SK-N-SH (cell line): ENCODE results near the gene KDM4C. TPM values are rescaled to one million over a fixed set of nuclear protein-coding genes. Genes with fewer than 3 reads are reported as not detected.
"Not testable (repeated sequence)": the region's sequence is repeated elsewhere in the genome, so short reads cannot be mapped to it uniquely, and the experiment has no call there.

Experiments
- CTCF ChIA-PET: fragments of 300-600, 350-600 bp; formaldehyde crosslinking; extraction: SDS; loops from one replicate; lab custom pipeline; 2021; lab: Yijun Ruan, JAX
- POLR2A ChIA-PET: fragments of 350-600 bp; sonication (Branson Sonifier 250); formaldehyde crosslinking; extraction: SDS; loops from one replicate; lab custom pipeline; 2020; ENCODE audit warnings: antibody characterized with exemption, inconsistent platforms; lab: Yijun Ruan, JAX
- DNase-seq: peaks from one replicate; pipeline ENCODE4 v3.0.0; 2012
- H2AFZ ChIP-seq: fragments of 200-600 bp; sonication (generic); 2 replicates; pipeline ENCODE4 v1.8.1; 2016; ENCODE audit warnings: antibody characterized with exemption, mild to moderate bottlenecking, low read depth
- H3F3A ChIP-seq: fragments of 200-600 bp; sonication (generic); replicated peaks from 2 replicates; pipeline ENCODE3; 2016; ENCODE audit warnings: antibody characterized with exemption, mild to moderate bottlenecking; ENCODE audit not compliant: insufficient read depth
- H3K27ac ChIP-seq, 2 experiments: fragments of 200-500 bp in 1 of 2; fragments of 200-600 bp in 1 of 2; sonication (Bioruptor generic) in 1 of 2; sonication (generic), shearing (Covaris generic) in 1 of 2; 2 replicates each; pipeline versions ENCODE4 v1.5.1 to v1.6.1; 2014 to 2016; ENCODE audit warnings: low read depth in 2 of 2, inconsistent platforms in 1 of 2, low read length in 1 of 2, mild to moderate bottlenecking in 1 of 2, mixed read lengths in 1 of 2
- H3K27me3 ChIP-seq: fragments of 200-600 bp; sonication (generic), shearing (Covaris generic); 2 replicates; pipeline ENCODE4 v1.6.1; 2016; ENCODE audit warnings: mixed run types; ENCODE audit not compliant: insufficient read depth
- H3K36me3 ChIP-seq, 2 experiments: fragments of 200-500 bp in 1 of 2; fragments of 200-600 bp in 1 of 2; sonication (Bioruptor generic) in 1 of 2; sonication (generic) in 1 of 2; replicated peaks in 1 of 2; 2 replicates each; pipeline versions ENCODE3 to v1.5.1; 2014 to 2016; ENCODE audit warnings: low read length in 1 of 2, mild to moderate bottlenecking in 1 of 2; ENCODE audit not compliant: insufficient read depth in 2 of 2, control insufficient read depth in 1 of 2
- H3K4me1 ChIP-seq, 2 experiments: fragments of 200-500 bp in 1 of 2; fragments of 200-600 bp in 1 of 2; sonication (Bioruptor generic) in 1 of 2; sonication (generic), shearing (Covaris generic) in 1 of 2; 2 replicates each; pipeline versions ENCODE4 v1.5.1 to v1.6.1; 2014 to 2016; ENCODE audit warnings: low read depth in 1 of 2, low read length in 1 of 2, mixed run types in 1 of 2; ENCODE audit not compliant: insufficient read depth in 2 of 2, control insufficient read depth in 1 of 2
- H3K4me2 ChIP-seq: fragments of 200-600 bp; sonication (generic), shearing (Covaris generic); 2 replicates; pipeline ENCODE4 v1.6.1; 2017; ENCODE audit warnings: mixed run types
- H3K4me3 ChIP-seq, 2 experiments: fragments of 200-500 bp in 1 of 2; fragments of 200-600 bp in 1 of 2; sonication (Bioruptor generic) in 1 of 2; sonication (generic), shearing (Covaris generic) in 1 of 2; 2 replicates each; pipeline versions ENCODE4 v1.5.1 to v1.8.1; 2014 to 2016; ENCODE audit warnings: low read depth in 2 of 2, inconsistent platforms in 1 of 2, low read length in 1 of 2, mild to moderate bottlenecking in 1 of 2, mixed read lengths in 1 of 2, moderate library complexity in 1 of 2
- H3K79me2 ChIP-seq: fragments of 200-600 bp; sonication (generic); 2 replicates; pipeline ENCODE4 v1.8.1; 2017; ENCODE audit warnings: mild to moderate bottlenecking; ENCODE audit not compliant: insufficient read depth
- H3K9ac ChIP-seq: fragments of 200-600 bp; sonication (generic); 2 replicates; pipeline ENCODE4 v1.6.1; 2017; ENCODE audit warnings: mixed run types
- H3K9me2 ChIP-seq: fragments of 200-600 bp; sonication (generic); 2 replicates; pipeline ENCODE4 v1.6.1; 2017; ENCODE audit warnings: mixed run types
- H3K9me3 ChIP-seq: fragments of 200-600 bp; sonication (generic); 2 replicates; pipeline ENCODE4 v1.6.1; 2017; ENCODE audit warnings: mixed run types, mild to moderate bottlenecking, moderate library complexity
- H4K20me1 ChIP-seq: fragments of 200-600 bp; sonication (generic); 2 replicates; pipeline ENCODE4 v1.6.1; 2017; ENCODE audit warnings: mild to moderate bottlenecking, mixed run types; ENCODE audit not compliant: insufficient read depth
- CHD2 ChIP-seq: fragments of 150-350 bp; IDR thresholded peaks from 2 replicates; pipeline ENCODE4 v1.6.1; 2018; ENCODE audit warnings: low read length; ENCODE audit not compliant: partially characterized antibody
- ELF1 ChIP-seq: IDR thresholded peaks from 2 replicates; pipeline ENCODE4 v1.4.0; 2012
- EP300 ChIP-seq, 2 experiments: IDR thresholded peaks; 2 replicates each; pipeline versions ENCODE4 v1.4.0 to v1.6.1; 2012; ENCODE audit warnings: borderline replicate concordance in 1 of 2, low read depth in 1 of 2, low read length in 1 of 2
- EZH2phosphoT487 ChIP-seq: fragments of 200-600 bp; sonication (generic); IDR thresholded peaks from 2 replicates; pipeline ENCODE4 v1.6.1; 2017; ENCODE audit warnings: low read depth, mixed run types, mild to moderate bottlenecking, antibody characterized with exemption, moderate library complexity, borderline replicate concordance
- FOSL2 ChIP-seq: IDR thresholded peaks from 2 replicates; pipeline ENCODE4 v1.4.0; 2012; ENCODE audit warnings: low read depth, mild to moderate bottlenecking, moderate library complexity, borderline replicate concordance
- FOXM1 ChIP-seq: IDR thresholded peaks from 2 replicates; pipeline ENCODE4 v1.4.0; 2012; ENCODE audit warnings: low read depth, mild to moderate bottlenecking
- GATA2 ChIP-seq: sonication (generic); formaldehyde crosslinking; IDR thresholded peaks from 2 replicates; pipeline ENCODE4 v1.5.0; 2020; ENCODE audit warnings: mild to moderate bottlenecking, missing genetic modification reagents
- MEF2A ChIP-seq: IDR thresholded peaks from 2 replicates; pipeline ENCODE4 v1.4.0; 2012; ENCODE audit warnings: low read depth, borderline replicate concordance
- PBX3 ChIP-seq: IDR thresholded peaks from 2 replicates; pipeline ENCODE4; 2012
- POLR2AphosphoS5 ChIP-seq: IDR thresholded peaks from 2 replicates; pipeline ENCODE4 v1.6.1; 2012; ENCODE audit warnings: low read depth, low read length
- RAD21 ChIP-seq: IDR thresholded peaks from 2 replicates; pipeline ENCODE4 v1.6.1; 2012; ENCODE audit warnings: mild to moderate bottlenecking, low read length
- RXRA ChIP-seq: IDR thresholded peaks from 2 replicates; pipeline ENCODE4 v1.4.0; 2012; ENCODE audit warnings: low read depth, mild to moderate bottlenecking, borderline replicate concordance
- TCF12 ChIP-seq: IDR thresholded peaks from 2 replicates; pipeline ENCODE4 v1.4.0; 2012
- USF1 ChIP-seq: IDR thresholded peaks from 2 replicates; pipeline ENCODE4 v1.4.0; 2012; ENCODE audit warnings: low read depth, borderline replicate concordance
- YY1 ChIP-seq: IDR thresholded peaks from 2 replicates; pipeline ENCODE4 v1.4.0; 2012; ENCODE audit warnings: low read depth, mild to moderate bottlenecking
- ZBTB33 ChIP-seq: IDR thresholded peaks from 2 replicates; pipeline ENCODE4 v1.4.0; 2012; ENCODE audit warnings: low read depth, borderline replicate concordance
- WGBS: methylation state at CpG from one replicate; pipeline ENCODE4 v1.1.6; 2017; ENCODE audit warnings: low lambda C conversion rate; 5-methylcytosine and 5-hydroxymethylcytosine counted together
- polyA plus RNA-seq, 3 experiments: library from polyadenylated mRNA; depleted of rRNA; stranded (reverse); fragments of >200 nt; gene quantifications; 2 replicates each; pipeline ENCODE4 v1.2.3, GENCODE V29; 2012

Gene KDM4C
- polyA plus RNA-seq, 1 of the 3 experiments (the other 2 are of a cell fraction): 9.4 TPM

GRCh38 chr9:6788162-6789016 lies 30.6 kb downstream of the KDM4C start:
- Histone ChIP-seq H3K4me2 (peak overlapping the region; percentile 60), H3K27ac (peak overlapping the region in 1 of 2 experiments; percentile 64; a peak in 2 of 4 replicates), H3F3A (no peaks in the 10 kb centered on the region), H3K4me3 (no peak overlapping the region), H3K36me3 (no peaks in the 10 kb centered on the region), H3K4me1 (peaks cover 5 to 14% of the 10 kb centered on the region in 2 experiments; a peak in 2 of 4 replicates), H4K20me1 (no peaks in the 10 kb centered on the region), H2AFZ (no peak overlapping the region), H3K27me3 (no peaks in the 10 kb centered on the region), H3K9me3 (no peaks in the 10 kb centered on the region), H3K79me2 (peaks cover 39% of the 10 kb centered on the region), H3K9me2 (no peaks in the 10 kb centered on the region), H3K9ac (peak overlapping the region; percentile 7; the same call in 1 of the 2 replicates)
- no peak for DNase-seq
- CTCF ChIA-PET: interaction anchor here (1.0 kb wide), 1 partner anchor 30 kb away, joined by 3 read pairs; no protein-coding TSS in a partner anchor
- POLR2A ChIA-PET: no interaction called here
- 57% methylated on average over 8 of the region's 8 CpGs for WGBS
- TF ChIP-seq FOSL2 (peak; percentile 38; the same call in 1 of the 2 replicates), EZH2phosphoT487 (no peak), PBX3 (peak; percentile 45; the same call in 1 of the 2 replicates)

- POLR2A ChIA-PET, H3K4me3 ChIP-seq, H3K9ac ChIP-seq, H3K36me3 ChIP-seq, DNase-seq, H3K9me2 ChIP-seq, H3K9me3 ChIP-seq, H3K4me2 ChIP-seq, H3F3A ChIP-seq, H3K27ac ChIP-seq, H2AFZ ChIP-seq, H3K27me3 ChIP-seq, H4K20me1 ChIP-seq: not testable (repeated sequence)
- 95% methylated on average over 9 of the region's 9 CpGs for WGBS
- CTCF ChIA-PET: interaction anchor here (1.0 kb wide), 1 partner anchor 30 kb away, joined by 3 read pairs; no protein-coding TSS in a partner anchor
- peaks cover 5 to 14% of the 10 kb centered on the region in 2 experiments; a peak in 2 of 4 replicates for H3K4me1 ChIP-seq
- peaks cover 39% of the 10 kb centered on the region for H3K79me2 ChIP-seq
Measured at GRCh38 chr9:6789017-6789338, 31.2 kb downstream of the KDM4C start.

- Histone ChIP-seq H3K9ac (no peak overlapping the region), H3K36me3 (peaks cover 0 to 7% of the 10 kb centered on the region in 2 experiments), H3K9me3 (no peaks in the 10 kb centered on the region), H2AFZ (no peak overlapping the region), H3K27me3 (no peaks in the 10 kb centered on the region), H3K27ac (no peak overlapping the region), H3K4me3 (no peak overlapping the region), H3K4me1 (peaks cover 3 to 14% of the 10 kb centered on the region in 2 experiments; a peak in 2 of 4 replicates), H4K20me1 (no peaks in the 10 kb centered on the region), H3F3A (no peaks in the 10 kb centered on the region), H3K9me2 (no peaks in the 10 kb centered on the region), H3K79me2 (peaks cover 30% of the 10 kb centered on the region; the same call in 1 of the 2 replicates), H3K4me2 (no peak overlapping the region)
- DNase-seq: no peak
- CTCF ChIA-PET: no interaction called here
- 95% methylated on average over 5 of the region's 5 CpGs for WGBS
- POLR2A ChIA-PET: no interaction called here
- TF ChIP-seq PBX3 (no peak), GATA2 (CRISPR knock-in tag) (no peak), RAD21 (no peak), ZBTB33 (no peak), CHD2 (no peak), EP300 (IDR thresholded peaks at IDR 0.05; ENCODE audit: borderline replicate concordance in 1 of 2, low read depth in 1 of 2, low read length in 1 of 2) (no peak), POLR2AphosphoS5 (no peak), YY1 (no peak), MEF2A (no peak), USF1 (no peak), ELF1 (no peak), RXRA (no peak), TCF12 (no peak), FOXM1 (no peak)
Measured at GRCh38 chr9:6790866-6791265, 33.1 kb downstream of the KDM4C start.
